Fibroblast of gingiva (primary cell): ENCODE measurements around the gene CAPN13.

Experiments used
- DNase-seq: peaks from one replicate; pipeline ENCODE4 v3.0.0-alpha.2; 2011; ENCODE audit warnings: low read depth

CAPN13 gene

DNA sequence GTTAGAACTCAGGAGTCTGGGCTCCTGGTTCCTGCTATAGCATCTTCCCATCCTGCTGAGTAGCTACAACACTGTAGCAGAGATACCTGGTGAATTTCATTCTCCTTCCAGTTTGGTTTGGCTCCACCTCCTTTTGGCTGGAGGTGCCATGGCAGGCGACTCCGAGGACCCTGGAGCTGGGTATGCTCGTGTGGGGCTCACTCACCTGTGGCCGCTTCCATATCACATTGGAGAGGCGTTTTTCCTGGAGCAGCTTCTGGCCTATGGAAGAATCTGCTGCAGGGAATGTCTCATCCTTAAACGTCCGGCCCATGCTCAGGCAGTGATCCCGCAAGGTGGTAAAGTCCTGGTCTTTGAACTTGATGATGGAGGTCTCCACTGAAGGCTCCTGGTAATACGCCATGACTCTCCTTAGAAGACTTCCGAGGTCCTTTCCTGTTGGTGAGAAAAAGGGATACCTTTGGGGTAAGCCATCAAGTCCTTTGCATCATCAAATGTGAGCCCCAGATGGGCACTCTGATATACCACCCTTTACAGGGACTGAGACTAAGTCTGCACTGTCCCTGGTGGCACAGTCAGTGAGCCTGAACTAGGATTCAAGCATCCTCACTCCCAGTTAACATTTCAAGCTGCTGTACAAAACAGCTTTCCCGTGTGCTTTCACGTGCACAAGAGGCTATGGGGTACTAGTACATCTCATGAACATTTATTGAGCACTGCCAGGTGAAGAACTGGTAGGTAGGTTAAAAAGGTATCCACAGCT, 20.1 kb downstream of the CAPN13 start:
- no peak for DNase-seq

DNA sequence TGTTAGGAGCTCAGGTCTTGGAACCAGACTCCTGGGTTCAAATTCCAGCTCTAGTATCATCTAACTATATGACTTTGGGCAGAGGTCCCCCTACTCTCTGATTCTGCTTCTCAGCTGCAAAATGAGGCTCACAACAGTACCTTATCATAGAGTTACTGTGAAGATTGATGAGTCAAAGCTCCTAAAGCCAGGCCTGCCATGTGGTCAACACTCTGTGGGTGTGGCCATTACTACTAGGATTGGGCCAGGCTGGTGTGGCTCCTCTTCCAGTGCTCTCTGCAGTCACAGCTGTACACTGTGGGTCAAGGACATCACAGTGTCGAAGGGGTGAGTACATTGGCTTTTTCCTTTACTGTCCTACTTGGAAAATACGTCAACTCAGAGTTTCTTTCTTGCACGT, 22.6 kb downstream of the CAPN13 start:
- no peak for DNase-seq

DNA sequence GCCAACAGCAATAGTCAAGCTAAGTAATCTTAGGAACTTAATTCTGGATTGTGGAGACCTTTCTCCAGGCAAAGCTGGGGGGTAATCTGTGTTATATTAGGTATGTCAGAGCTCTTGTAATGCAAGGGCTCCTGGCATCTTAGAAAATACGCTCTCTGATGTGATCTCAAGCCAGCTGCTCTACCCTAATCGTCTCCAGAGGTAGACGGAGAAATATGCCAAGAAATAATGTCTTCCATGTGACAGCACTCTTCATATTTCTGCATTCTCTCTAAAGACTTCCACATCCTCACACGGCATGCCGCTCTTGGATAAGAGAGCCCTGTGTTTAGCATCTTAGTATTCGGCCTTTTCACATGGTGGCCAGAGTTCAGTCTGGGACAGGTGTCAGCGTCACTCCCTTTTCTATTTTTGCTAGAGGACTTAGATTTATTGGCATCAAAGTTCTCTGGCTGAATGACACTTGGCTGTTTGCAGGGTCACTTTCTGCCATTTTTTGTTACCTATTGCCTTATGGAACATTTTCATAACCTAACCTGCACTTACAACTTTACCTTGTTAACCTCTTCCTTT, 25.2 kb downstream of the CAPN13 start:
- no peak for DNase-seq

DNA sequence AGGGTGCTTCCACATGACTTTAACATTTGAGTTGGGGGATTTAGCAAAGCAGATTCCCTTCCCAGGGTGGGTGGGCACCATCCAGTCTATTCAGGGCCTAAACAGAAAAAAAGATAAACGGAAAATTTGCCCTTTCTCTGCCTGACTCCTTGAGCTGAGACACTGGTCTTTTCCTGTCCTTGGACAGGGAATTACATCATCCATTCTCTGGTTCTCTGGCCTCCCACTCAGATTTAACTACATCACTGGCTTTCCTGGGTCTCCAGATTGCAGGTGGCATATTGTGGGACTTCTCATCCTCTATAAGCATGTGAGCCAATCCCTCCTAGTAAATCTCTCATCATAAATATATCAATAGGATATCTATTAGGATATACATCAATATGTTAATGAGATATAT, 25.8 kb downstream of the CAPN13 start:
- no peak for DNase-seq

DNA sequence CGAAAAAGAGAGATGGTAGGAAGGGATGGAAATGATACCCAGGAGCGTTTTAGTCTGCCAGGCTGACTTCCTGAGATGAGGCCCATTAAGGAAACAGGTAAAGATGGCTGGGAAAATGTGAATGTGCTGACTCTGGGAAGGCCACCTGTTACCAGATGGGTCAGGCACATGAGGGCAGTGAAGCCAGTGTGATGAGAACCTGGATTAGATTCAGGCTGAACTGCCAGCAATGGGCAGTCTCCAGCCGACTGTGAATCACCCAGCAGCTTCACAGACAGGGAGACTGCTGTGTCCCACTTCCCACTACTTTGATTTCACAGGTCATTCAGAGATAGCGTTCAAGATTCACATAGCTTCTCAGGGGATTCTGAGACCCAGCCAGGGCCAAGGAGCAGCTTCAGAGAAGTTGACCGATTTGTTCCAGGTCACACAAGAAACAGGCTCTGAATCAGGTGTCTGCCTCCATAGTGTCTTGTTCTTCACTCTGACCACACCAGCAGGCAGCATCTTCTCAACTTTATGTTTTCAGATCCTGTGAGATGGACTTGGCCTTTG, 26.4 kb downstream of the CAPN13 start:
- DNase-seq = no peak

DNA sequence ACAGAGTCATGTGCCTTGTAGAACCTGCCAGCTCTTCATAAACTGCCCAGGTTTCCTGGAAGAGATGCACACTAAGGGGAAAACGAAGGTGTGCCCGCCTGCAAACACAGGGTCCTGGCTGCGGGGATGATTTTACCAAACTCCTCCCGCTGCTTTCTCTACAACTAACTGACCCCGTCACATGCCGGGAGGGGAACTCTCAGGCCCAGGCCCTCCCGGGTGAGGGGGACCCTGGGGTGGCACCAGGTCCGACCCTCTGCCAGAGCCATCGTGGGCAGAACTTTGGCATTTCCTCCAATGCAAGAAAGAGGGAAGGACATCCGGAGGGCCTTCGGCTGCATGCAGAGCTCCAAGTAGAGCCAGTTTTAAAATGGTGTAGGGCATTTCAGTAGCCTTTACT, 28.6 kb downstream of the CAPN13 start:
- DNase-seq = no peak

DNA sequence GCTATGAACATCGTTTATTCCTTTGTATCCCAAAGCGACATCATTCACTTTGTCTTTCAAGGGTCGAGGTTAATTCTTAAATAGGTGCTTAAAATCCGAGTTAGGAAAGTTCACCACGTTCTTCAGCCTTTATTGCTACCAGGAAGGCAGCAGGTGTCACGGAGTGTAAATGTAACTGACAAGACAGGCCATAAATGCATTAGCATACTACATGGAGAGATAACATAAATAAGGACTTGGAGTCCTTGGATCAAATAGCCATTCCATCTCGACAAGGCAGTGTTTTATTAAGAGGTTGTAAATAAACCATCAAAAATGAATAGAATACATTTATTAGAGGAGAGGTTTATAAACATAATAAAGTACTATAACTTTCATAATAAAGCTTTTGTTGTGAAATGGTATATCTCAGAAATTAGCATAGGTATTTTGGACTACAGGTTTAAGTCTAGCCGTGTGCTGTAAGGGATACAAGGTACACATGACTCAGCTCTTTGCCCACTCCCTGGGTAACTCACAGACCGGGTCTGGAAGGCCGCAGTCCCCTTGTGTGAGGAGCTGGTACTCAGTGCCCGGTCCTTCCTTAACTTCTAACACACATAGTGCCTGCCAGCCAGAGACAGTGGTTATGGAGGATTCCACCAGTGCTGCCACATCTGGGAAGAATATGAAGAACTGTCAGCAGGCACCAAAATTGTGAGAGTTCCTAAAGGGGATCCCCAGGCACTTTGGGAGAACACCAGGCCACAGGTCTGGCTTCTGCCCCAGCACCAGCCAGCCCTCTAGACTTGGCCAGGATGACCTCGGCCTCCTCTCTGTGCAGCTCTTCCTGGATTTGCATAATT, 29.4 kb downstream of the CAPN13 start:
- DNase-seq = no peak

DNA sequence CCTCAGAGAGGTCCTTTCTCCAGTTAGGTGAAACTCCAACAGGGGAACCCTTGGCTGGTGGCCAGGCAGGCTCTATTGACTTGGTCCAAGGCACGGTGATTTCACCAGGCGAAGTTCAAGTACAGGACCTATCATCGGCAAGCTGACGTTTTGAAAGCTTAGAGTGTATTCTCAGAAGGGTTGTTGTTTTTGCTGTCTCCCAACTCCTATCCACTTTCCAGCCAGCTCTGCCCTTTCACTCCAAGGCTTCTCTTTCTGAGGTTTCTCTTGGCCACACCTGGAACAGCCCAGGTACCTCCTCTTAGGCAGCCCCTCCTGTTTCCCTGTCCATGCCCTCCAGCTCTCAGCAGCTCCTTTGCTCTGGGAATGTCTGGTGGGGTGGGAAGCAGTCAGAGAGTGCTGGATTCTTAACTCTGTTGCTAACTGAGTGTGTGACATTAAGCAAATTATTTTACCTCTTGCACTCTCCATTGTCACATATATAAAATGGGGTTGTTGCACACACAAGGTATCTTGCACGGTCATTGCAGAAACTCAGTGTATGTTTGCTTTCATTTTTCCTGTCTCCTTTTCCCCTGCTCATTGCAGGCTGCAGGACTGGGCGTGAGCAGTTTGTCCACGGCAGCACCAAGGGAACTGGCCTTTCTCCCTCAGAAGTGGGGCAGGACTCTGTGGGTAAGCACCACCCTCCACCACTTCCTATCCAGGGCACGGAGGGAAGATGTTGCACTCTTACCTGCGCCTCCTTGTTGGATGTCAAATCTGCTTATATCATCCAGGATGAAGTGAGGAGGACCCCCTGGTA, 30.2 kb downstream of the CAPN13 start:
- no peak for DNase-seq

DNA sequence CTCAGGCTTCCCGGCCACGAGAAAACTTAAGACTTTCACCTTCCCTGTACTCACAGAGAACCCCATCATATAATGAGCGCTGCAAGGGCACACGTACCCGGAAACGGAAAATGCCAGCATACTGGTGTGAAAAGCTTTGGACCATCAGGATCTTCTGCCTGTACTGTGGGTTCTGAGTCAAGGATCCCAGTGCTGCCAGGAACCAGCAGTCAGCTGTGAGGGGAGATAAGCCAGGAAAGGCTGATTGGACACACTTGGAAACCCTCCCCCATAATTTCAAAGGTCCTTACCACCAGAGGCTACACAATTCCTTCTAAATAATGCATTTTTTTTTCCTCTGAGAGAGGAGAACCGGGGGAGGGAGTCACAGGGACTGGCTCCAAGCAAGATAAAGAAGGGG, 31.4 kb downstream of the CAPN13 start:
- DNase-seq = no peak

DNA sequence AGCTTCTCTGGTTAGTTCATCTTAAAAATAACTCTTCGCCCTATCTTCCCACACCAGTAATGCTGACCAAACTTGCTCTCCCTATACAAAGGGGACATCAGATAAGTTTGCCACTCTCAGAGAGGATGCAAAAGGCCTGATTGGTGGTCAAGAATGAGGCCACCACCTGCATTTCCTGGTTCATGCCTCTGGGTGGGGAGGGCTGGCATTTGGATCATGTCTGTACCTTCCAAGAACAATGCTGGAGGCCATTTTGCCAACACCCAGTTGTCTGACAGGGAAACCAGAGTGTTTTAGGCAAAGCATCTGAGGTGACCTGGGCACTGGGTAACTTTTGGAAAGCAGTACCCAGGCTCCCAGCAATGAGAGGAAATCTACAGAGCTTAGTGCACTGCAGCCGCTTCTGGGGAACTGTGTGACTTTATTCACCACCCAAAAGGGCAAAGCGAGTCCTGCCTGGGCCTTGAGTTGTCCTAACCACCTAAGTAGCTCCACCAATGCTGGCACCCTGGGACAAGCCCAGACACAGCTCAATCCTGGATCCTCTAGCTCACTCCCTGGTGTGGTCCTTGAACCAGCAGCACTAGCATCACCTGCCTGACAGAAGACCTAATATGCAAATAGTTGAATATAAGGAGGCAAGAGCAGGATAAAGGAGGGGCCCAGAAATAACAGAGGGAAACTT, 35.1 kb downstream of the CAPN13 start:
- no peak for DNase-seq

DNA sequence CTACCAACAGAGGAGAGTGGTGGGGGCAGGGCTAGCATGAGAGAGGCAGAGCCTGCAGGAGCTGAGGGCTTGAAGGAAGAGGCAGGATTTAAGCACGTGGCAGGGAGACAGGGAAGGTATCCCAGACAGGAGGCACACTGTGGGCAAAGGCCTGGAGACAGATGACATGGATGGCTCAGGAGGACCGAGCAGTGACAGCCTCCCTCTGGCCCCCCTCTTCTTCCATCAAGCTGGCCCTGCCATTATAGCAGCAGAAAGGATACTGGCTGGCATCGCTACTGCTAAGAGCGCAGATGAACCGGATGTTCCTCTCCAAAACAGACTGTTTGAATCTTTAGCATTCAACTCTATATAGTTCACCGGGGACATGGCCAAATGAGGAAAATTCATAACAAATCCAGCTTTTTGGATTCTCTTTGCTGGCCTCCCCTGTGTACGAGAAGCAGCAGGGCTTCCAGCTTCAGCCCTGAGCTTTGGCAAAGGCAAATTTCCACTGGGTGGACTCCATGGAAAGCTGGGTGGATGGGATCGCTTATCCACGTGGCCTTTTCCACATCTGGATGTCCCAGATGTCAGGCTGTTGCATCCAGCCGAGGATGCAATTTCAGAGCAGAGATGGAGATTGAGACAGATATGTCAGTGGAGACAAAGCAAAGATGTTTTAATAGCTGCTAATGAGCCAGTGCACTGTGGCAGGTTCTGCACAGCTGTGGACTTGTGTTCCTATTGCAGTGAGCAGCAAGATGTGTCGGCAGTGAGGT, 36.2 kb downstream of the CAPN13 start:
- DNase-seq = no peak

DNA sequence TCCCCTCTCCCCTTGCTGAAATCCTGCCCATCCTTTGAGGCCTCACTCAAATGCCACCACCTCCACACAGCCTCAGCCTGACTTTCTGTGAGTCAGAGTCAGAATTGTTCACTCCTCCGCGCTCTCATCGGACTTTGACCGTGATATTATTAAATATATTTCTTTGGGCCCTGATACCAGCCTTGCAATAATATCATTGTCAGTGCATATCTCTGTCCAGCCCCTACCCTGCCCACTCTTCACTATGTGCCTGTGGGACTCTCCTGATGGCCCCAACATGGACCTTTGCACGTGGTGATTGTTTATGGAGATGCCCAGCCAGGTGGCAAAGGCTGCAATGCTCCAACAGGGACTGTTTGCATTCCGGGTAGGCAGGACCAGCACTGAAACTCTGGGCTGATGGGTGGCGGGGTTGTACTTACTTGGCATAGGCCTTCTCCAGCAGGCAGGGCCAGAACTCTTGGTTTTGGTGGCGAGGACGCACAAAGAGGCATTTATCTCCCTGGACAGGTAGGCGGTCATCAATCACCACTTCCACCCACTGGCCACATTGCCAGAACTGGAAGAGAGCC, 37.3 kb downstream of the CAPN13 start:
- DNase-seq = no peak

DNA sequence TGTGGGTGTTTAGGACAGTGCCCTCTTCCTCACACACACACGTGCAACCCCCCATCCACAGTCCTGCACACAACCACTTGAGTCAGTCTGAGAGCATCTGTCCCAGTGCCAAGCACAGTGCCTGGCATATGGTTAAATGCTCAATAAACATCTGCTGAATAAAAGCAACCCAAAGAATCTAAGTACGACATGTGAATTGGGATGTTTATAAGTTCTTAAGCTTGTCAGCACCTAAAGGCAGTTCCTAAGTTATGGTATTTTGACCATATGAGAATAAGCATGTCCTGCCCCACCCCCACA, 37.8 kb downstream of the CAPN13 start:
- DNase-seq = no peak

DNA sequence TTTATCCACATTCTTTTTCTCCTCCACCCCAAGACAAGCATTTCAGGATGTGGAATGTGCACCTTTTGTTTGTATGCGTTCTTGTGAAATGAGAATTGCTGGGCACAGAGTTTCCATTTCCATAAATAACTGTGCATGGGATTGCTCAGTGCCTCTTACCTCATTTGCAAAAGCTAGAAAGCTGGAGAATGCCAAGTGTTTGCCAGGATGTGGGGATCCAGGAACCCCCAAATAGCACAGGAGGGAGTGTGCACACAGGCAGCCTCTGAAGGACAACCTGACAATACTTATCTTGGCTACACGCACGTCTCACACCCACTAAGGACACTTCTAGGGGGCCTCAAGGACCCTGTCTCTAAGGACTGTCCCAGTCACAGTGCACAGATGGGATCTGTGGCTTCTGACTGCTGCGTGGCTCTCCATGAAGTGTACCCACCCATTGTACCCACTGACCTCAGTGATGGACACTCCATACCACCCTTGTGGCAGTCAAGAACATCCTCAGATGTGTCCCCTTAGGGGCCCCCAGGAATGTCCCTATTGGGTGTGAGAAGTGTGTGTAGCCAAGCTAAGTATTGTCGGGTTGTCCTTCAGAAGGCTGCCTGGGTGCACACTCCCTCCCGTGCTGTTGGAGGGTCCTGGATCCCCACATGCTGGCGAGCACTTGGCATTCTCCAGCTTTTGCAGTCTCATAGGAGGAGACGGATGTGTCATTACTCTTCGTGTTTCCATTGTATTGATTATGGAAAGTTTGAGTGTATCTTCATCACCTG, 38.4 kb downstream of the CAPN13 start:
- no peak for DNase-seq

DNA sequence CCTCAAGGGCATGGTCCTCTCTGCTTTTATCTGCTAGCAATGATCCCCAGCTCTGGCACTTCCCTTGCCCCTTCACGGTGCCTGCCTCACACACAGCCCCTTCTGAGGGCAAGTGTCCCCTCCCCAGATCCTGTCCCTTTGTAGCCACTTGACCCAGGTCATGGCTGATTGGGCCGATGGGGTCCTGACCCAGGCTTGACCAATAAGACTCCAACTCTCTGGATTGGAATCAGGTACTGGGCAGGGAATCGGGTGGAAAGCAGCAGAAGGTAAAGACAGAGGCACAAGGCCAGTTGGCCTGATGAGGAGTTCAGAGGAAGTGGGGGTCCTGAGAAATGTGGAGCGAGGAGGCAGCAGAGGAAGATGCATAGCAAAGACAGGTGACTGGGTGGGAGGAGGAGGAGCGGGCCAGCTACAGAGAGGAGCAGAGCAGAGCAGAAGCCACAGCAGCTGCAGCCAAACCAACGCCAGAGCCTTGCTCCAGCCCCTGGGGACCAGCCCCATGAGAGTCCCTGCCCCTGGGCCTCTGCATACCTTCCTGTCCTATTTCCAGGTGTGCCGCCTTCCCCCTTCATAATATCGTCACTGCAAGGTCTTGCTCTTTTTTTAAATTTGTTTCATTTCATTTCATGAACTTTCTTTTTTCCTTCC, 39.1 kb downstream of the CAPN13 start:
- no peak for DNase-seq

DNA sequence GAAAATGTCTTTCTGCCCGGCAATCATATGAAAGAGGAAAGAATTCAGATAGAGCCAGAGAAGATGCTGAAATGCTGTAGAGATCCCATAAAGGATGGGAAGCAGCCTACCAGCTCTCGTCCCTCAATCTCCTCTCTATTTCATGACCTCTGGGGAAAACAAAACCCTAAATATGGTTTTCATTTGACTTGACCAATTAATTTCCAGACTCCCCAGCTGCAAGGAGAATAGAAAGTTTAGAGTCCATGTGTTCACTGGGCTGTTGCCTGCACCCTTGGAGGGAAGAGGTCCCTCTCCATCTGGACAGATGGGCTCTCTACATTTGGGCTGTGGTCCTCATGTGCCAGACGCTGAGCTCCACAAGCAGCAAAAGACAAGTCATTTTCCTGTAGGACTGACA, 40.6 kb downstream of the CAPN13 start:
- DNase-seq = no peak

DNA sequence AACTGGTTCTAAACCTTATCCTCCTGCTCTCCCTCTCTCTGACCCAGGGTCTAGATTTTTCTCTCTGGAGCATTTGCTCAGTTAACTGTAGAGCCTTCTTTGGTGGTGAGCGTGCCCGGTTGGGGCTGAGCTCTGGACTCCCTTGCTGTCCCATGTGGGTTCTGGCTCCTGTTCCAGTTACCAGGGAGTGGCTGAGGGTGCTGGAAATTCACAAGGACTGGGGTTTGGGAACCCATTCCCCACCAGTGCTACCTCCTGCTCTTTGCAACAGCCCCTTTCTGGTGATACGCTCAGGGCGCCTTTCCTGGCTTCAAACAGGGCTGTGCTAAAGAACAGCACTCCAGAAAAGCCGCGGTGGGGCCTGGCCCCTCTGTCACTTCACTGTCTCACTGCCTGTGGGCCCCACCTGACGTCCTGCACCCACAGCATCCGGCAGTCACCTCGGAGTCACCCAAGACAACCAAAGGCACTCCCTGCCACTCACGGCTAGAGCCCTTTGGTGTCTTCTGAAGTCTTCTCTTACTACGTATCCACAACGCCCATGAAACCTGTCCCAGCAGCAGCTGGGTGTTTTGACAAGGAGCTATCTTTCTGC, 41.3 kb downstream of the CAPN13 start:
- DNase-seq = no peak

DNA sequence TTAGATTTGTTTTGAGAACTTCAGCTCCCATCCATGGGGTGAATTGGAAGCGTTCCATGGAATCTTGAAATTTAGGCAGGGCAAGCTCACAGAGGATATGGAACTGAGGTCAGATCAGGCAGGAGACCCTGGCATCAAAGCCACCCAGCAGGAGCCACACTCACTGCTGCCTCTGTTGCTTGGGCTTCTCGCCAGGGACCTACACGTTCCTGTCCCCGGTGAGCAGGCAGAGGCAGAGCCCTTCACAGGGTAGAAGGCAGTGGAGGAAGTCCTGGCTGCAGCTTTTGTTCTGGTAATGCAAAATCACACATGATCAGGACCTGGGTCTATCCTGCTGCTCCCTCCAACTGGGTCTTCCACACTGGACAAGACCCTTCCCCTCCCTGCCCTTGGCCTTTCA, 42.1 kb downstream of the CAPN13 start:
- no peak for DNase-seq
